ENCODE results near the gene CUL7. TPM values are rescaled to one million over a fixed set of nuclear protein-coding genes. Genes with fewer than 3 reads are reported as not detected.

The CUL7 gene
- total RNA-seq, 1 experiment from 2014 or later, result 23.5 TPM

- no CpG with 5 or more reads among the region's 6 CpGs for WGBS (ENCODE audit: extremely low coverage, insufficient read length, low lambda C conversion rate)
- no peak overlapping the region for H3K4me3 Mint-ChIP-seq
- peak; percentile 54; the same call in 2 of the 3 replicates for TF ChIP-seq CTCF (conservative IDR thresholded peaks at IDR 0.05)
These were observed 44.5 kb downstream of the CUL7 start for GRCh38 chr6:43009124-43009523.

More at GRCh38 chr6:43009124-43009523, 44.5 kb downstream of the CUL7 start:
- Histone ChIP-seq H3K56ac (ENCODE audit: insufficient read length, low read depth, low read length) (no peak overlapping the region), H3K4ac (ENCODE audit: low read depth, low read length) (no peak overlapping the region), H3K18ac (ENCODE audit: insufficient read length, low read depth, low read length) (no peak overlapping the region), H4K91ac (ENCODE audit: insufficient read length, low read depth, low read length) (no peak overlapping the region), H3K23ac (ENCODE audit: insufficient read length, low read depth, low read length) (no peak overlapping the region), H3K4me2 (ENCODE audit: insufficient read depth, insufficient read length, low read length) (no peak overlapping the region), H2BK5ac (ENCODE audit: insufficient read length, low read length) (no peak overlapping the region), H2BK15ac (ENCODE audit: low read depth, low read length) (no peak overlapping the region), H2BK20ac (ENCODE audit: low read depth, low read length, poor library complexity, severe bottlenecking) (no peak overlapping the region), H4K5ac (ENCODE audit: insufficient read length, low read depth, low read length) (no peak overlapping the region), H3K23me2 (ENCODE audit: insufficient read length, low read depth, low read length, poor library complexity, severe bottlenecking) (peaks cover 6% of the 10 kb centered on the region), H3T11ph (ENCODE audit: low read length) (no peak overlapping the region), H3K14ac (ENCODE audit: insufficient read depth, low read length) (no peak overlapping the region), H3K79me2 (ENCODE audit: insufficient read depth, low read length) (peaks cover 3% of the 10 kb centered on the region; the same call in 1 of the 2 replicates), H3K27me3 (ENCODE audit: insufficient read depth, low read length) (no peaks in the 10 kb centered on the region), H2BK120ac (ENCODE audit: low read depth, low read length, poor library complexity, severe bottlenecking) (no peak overlapping the region), H3K4me1 (ENCODE audit: insufficient read depth, low read length) (peaks cover 2% of the 10 kb centered on the region; the same call in 1 of the 2 replicates), H2AK5ac (ENCODE audit: insufficient read length, low read length) (no peak overlapping the region), H3K27ac (ENCODE audit: insufficient read length, low read depth, low read length) (no peak overlapping the region), H3K9ac (ENCODE audit: extremely low read depth, insufficient read length, low read length) (no peak overlapping the region), H2AFZ (ENCODE audit: low read length) (no peak overlapping the region), H3K9me3 (ENCODE audit: control insufficient read depth, low read depth, low read length) (no peaks in the 10 kb centered on the region), H4K20me1 (ENCODE audit: control insufficient read depth, insufficient read depth, insufficient read length) (no peaks in the 10 kb centered on the region), H2BK12ac (ENCODE audit: insufficient read length, low read depth, low read length) (no peak overlapping the region), H4K8ac (replicated peaks; ENCODE audit: insufficient read length, low read depth, low read length) (no peak overlapping the region), H3K79me1 (ENCODE audit: insufficient read depth, low read depth, low read length, poor library complexity, severe bottlenecking) (no peaks in the 10 kb centered on the region)
- no peak overlapping the region; a peak in 1 of 7 replicates for H3K27ac Mint-ChIP-seq
- H3K4me1 Mint-ChIP-seq, result peaks cover 16 to 19% of the 10 kb centered on the region in 2 experiments
- H3K27me3 Mint-ChIP-seq (ENCODE audit: low read depth), result no peaks in the 10 kb centered on the region
- H3K9me3 Mint-ChIP-seq, result no peaks in the 10 kb centered on the region; a peak in 1 of 5 replicates
- peaks cover 27 to 80% (median 72%) of the 10 kb centered on the region in 3 experiments; a peak in 6 of 7 replicates for H3K36me3 Mint-ChIP-seq (ENCODE audit: insufficient read depth in 1 of 3, low read depth in 3 of 3)
- DNase-seq, result no peak

Data from H9 (cell line).